Mesenchymal stem cell (in vitro differentiated cells and primary cell): Measurements from ENCODE around the gene ALDH4A1.

ENCODE experiments used
- DNase-seq: peaks from one replicate; pipeline ENCODE4 v3.0.0-alpha.2; 2013
- H2AFZ ChIP-seq: one replicate; pipeline ENCODE4 v1.6.1; 2013; ENCODE audit warnings: low read depth, mild to moderate bottlenecking, control low read depth, inconsistent platforms, low read length, moderate library complexity
- H2AK5ac ChIP-seq: 2 replicates; pipeline ENCODE4 v1.6.1; 2013; ENCODE audit warnings: low read length, moderate library complexity, mild to moderate bottlenecking, inconsistent platforms; ENCODE audit not compliant: severe bottlenecking
- H2BK120ac ChIP-seq: one replicate; pipeline ENCODE4 v1.6.1; 2013; ENCODE audit warnings: low read depth, mild to moderate bottlenecking, inconsistent platforms, low read length, moderate library complexity
- H2BK12ac ChIP-seq, 2 experiments: one replicate each; pipeline ENCODE4 v1.6.1; 2013; ENCODE audit warnings: inconsistent platforms in 2 of 2, low read length in 2 of 2, mild to moderate bottlenecking in 2 of 2, moderate library complexity in 2 of 2, control low read depth in 1 of 2
- H2BK15ac ChIP-seq: one replicate; pipeline ENCODE4 v1.6.1; 2013; ENCODE audit warnings: mild to moderate bottlenecking, low read depth, inconsistent platforms; ENCODE audit not compliant: poor library complexity, severe bottlenecking
- H2BK5ac ChIP-seq: 2 replicates; pipeline ENCODE4 v1.6.1; 2013; ENCODE audit warnings: low read depth, mild to moderate bottlenecking, low read length, control low read depth, inconsistent platforms; ENCODE audit not compliant: poor library complexity, severe bottlenecking
- H3K14ac ChIP-seq, 2 experiments: one replicate each; pipeline ENCODE4 v1.6.1; 2013; ENCODE audit warnings: inconsistent platforms in 2 of 2, low read length in 2 of 2, control low read depth in 1 of 2, mild to moderate bottlenecking in 1 of 2, moderate library complexity in 1 of 2
- H3K18ac ChIP-seq, 2 experiments: one replicate each; pipeline ENCODE4 v1.6.1; 2013; ENCODE audit warnings: inconsistent platforms in 2 of 2, low read length in 2 of 2, control low read depth in 1 of 2, low read depth in 1 of 2, mild to moderate bottlenecking in 1 of 2
- H3K23ac ChIP-seq, 2 experiments: one replicate each; pipeline ENCODE4 v1.6.1; 2013; ENCODE audit warnings: inconsistent platforms in 2 of 2, low read length in 2 of 2, mild to moderate bottlenecking in 2 of 2, moderate library complexity in 2 of 2, control low read depth in 1 of 2
- H3K27ac ChIP-seq: 2 replicates; pipeline ENCODE4 v1.5.1; 2013; ENCODE audit warnings: mild to moderate bottlenecking, moderate library complexity, low read length, control low read depth, inconsistent platforms; ENCODE audit not compliant: poor library complexity, severe bottlenecking
- H3K27me3 ChIP-seq, 2 experiments: 2 replicates each; pipeline versions ENCODE4 v1.6.1 to v1.7.0; 2013; ENCODE audit warnings: low read length in 2 of 2, mild to moderate bottlenecking in 2 of 2, moderate library complexity in 2 of 2, control low read depth in 1 of 2, inconsistent platforms in 1 of 2; ENCODE audit not compliant: control insufficient read depth in 1 of 2, insufficient read depth in 1 of 2
- H3K36me3 ChIP-seq, 2 experiments: 2 replicates each; pipeline versions ENCODE4 v1.6.1 to v1.7.0; 2013; ENCODE audit warnings: low read length in 2 of 2, control low read depth in 1 of 2, inconsistent platforms in 1 of 2, low read depth in 1 of 2, mild to moderate bottlenecking in 1 of 2; ENCODE audit not compliant: insufficient read depth in 2 of 2, control insufficient read depth in 1 of 2
- H3K4ac ChIP-seq, 2 experiments: one replicate each; pipeline ENCODE4 v1.6.1; 2013; ENCODE audit warnings: inconsistent platforms in 2 of 2, low read length in 2 of 2, mild to moderate bottlenecking in 2 of 2, moderate library complexity in 2 of 2, control low read depth in 1 of 2, low read depth in 1 of 2
- H3K4me1 ChIP-seq: 2 replicates; pipeline ENCODE4 v1.6.1; 2013; ENCODE audit warnings: low read depth, low read length, control low read depth; ENCODE audit not compliant: control insufficient read depth, insufficient read depth
- H3K4me2 ChIP-seq: 2 replicates; pipeline ENCODE4 v1.6.1; 2013; ENCODE audit warnings: low read length, mild to moderate bottlenecking, inconsistent platforms; ENCODE audit not compliant: poor library complexity, severe bottlenecking
- H3K4me3 ChIP-seq, 2 experiments: 2 replicates each; pipeline versions ENCODE4 v1.5.1 to v1.7.0; 2013; ENCODE audit warnings: low read length in 2 of 2, mild to moderate bottlenecking in 2 of 2, control low read depth in 1 of 2, low read depth in 1 of 2; ENCODE audit not compliant: insufficient read depth in 1 of 2
- H3K79me1 ChIP-seq: replicated peaks from 2 replicates; pipeline ENCODE4 v1.6.1; 2013; ENCODE audit warnings: mild to moderate bottlenecking, control low read depth, low read length, inconsistent platforms; ENCODE audit not compliant: poor library complexity, severe bottlenecking
- H3K9ac ChIP-seq: 2 replicates; pipeline ENCODE4 v1.7.0; 2013; ENCODE audit warnings: mild to moderate bottlenecking, low read length, moderate library complexity
- H3K9me3 ChIP-seq: 2 replicates; pipeline ENCODE4 v1.7.0; 2013; ENCODE audit warnings: mild to moderate bottlenecking, low read length; ENCODE audit not compliant: control insufficient read depth
- H4K8ac ChIP-seq: one replicate; pipeline ENCODE4 v1.6.1; 2013; ENCODE audit warnings: inconsistent platforms, mild to moderate bottlenecking, low read length, moderate library complexity
- H4K91ac ChIP-seq: one replicate; pipeline ENCODE4 v1.6.1; 2013; ENCODE audit warnings: mild to moderate bottlenecking, low read length, inconsistent platforms
- WGBS: methylation state at CpG from one replicate; pipeline ENCODE4 v1.1.7; 2013; ENCODE audit warnings: mixed read lengths; 5-methylcytosine and 5-hydroxymethylcytosine counted together

ALDH4A1 gene

GRCh38 chr1:18879791-18880309 lies 22.5 kb downstream of the ALDH4A1 start:
- no peak overlapping the region for H2BK15ac ChIP-seq
- H3K9ac ChIP-seq: no peak overlapping the region
- H3K79me1 ChIP-seq: no peaks in the 10 kb centered on the region
- no peak overlapping the region for H3K4me2 ChIP-seq
- peaks cover 5% of the 10 kb centered on the region for H3K4me1 ChIP-seq
- no peak overlapping the region for H3K4ac ChIP-seq
- H2BK120ac ChIP-seq: no peak overlapping the region
- H4K8ac ChIP-seq: no peak overlapping the region
- no peak overlapping the region for H3K4me3 ChIP-seq
- 64% methylated on average over 15 of the region's 21 CpGs for WGBS
- H3K18ac ChIP-seq: no peak overlapping the region
- H2AK5ac ChIP-seq: no peak overlapping the region
- peaks cover 11 to 41% of the 10 kb centered on the region in 2 experiments for H3K36me3 ChIP-seq
- no peak overlapping the region for H2AFZ ChIP-seq
- no peak overlapping the region for H2BK12ac ChIP-seq
- H4K91ac ChIP-seq: no peak overlapping the region
- H3K23ac ChIP-seq: no peak overlapping the region
- no peak overlapping the region for H3K27ac ChIP-seq
- no peaks in the 10 kb centered on the region for H3K27me3 ChIP-seq
- H3K9me3 ChIP-seq: no peaks in the 10 kb centered on the region
- no peak overlapping the region for H2BK5ac ChIP-seq
- H3K14ac ChIP-seq: no peak overlapping the region
- no peak for DNase-seq

- no peak overlapping the region for H4K91ac ChIP-seq
- peaks cover 11 to 45% of the 10 kb centered on the region in 2 experiments for H3K36me3 ChIP-seq
- WGBS: 88% methylated on average over 12 of the region's 12 CpGs
Observed at GRCh38 chr1:18879215-18879790, 23.1 kb downstream of the ALDH4A1 start.

GRCh38 chr1:18878538-18879214 lies 23.7 kb downstream of the ALDH4A1 start:
- Histone ChIP-seq H4K8ac (no peak overlapping the region), H3K18ac (no peak overlapping the region), H3K14ac (no peak overlapping the region), H2BK120ac (no peak overlapping the region), H3K4ac (no peak overlapping the region), H3K23ac (no peak overlapping the region), H4K91ac (no peak overlapping the region), H3K27me3 (no peaks in the 10 kb centered on the region), H2BK15ac (no peak overlapping the region), H3K79me1 (no peaks in the 10 kb centered on the region), H3K27ac (no peak overlapping the region), H3K4me2 (no peak overlapping the region), H2AFZ (no peak overlapping the region), H3K36me3 (peaks cover 11 to 43% of the 10 kb centered on the region in 2 experiments), H2AK5ac (no peak overlapping the region), H3K4me1 (peaks cover 5% of the 10 kb centered on the region), H2BK12ac (no peak overlapping the region), H3K4me3 (no peak overlapping the region), H3K9ac (no peak overlapping the region), H3K9me3 (no peaks in the 10 kb centered on the region), H2BK5ac (no peak overlapping the region)
- WGBS: 81% methylated on average over 10 of the region's 12 CpGs
- DNase-seq: no peak

More at GRCh38 chr1:18879215-18879790, 23.1 kb downstream of the ALDH4A1 start:
- no peak overlapping the region for H4K8ac ChIP-seq
- DNase-seq: no peak
- H3K9ac ChIP-seq: no peak overlapping the region
- no peak overlapping the region for H2BK120ac ChIP-seq
- H2AK5ac ChIP-seq: no peak overlapping the region
- no peak overlapping the region for H3K27ac ChIP-seq
- H3K79me1 ChIP-seq: no peaks in the 10 kb centered on the region
- H2AFZ ChIP-seq: no peak overlapping the region
- no peaks in the 10 kb centered on the region for H3K27me3 ChIP-seq
- H3K23ac ChIP-seq: no peak overlapping the region
- no peak overlapping the region for H3K18ac ChIP-seq
- no peak overlapping the region for H2BK5ac ChIP-seq
- no peak overlapping the region for H2BK15ac ChIP-seq
- no peaks in the 10 kb centered on the region for H3K9me3 ChIP-seq
- no peak overlapping the region for H3K14ac ChIP-seq
- H2BK12ac ChIP-seq: no peak overlapping the region
- H3K4me3 ChIP-seq: no peak overlapping the region
- peaks cover 5% of the 10 kb centered on the region for H3K4me1 ChIP-seq
- no peak overlapping the region for H3K4ac ChIP-seq
- H3K4me2 ChIP-seq: no peak overlapping the region

GRCh38 chr1:18877282-18877681 lies 25.1 kb downstream of the ALDH4A1 start:
- Histone ChIP-seq H3K4me3 (no peak overlapping the region), H3K14ac (no peak overlapping the region), H3K27ac (no peak overlapping the region), H3K4me1 (peaks cover 5% of the 10 kb centered on the region), H3K79me1 (no peaks in the 10 kb centered on the region), H2BK120ac (no peak overlapping the region), H4K91ac (no peak overlapping the region), H3K18ac (no peak overlapping the region), H2BK12ac (no peak overlapping the region), H3K9me3 (no peaks in the 10 kb centered on the region), H3K36me3 (peaks cover 11 to 39% of the 10 kb centered on the region in 2 experiments), H3K9ac (no peak overlapping the region), H3K4ac (no peak overlapping the region), H2BK5ac (no peak overlapping the region), H3K4me2 (no peak overlapping the region), H3K23ac (no peak overlapping the region), H3K27me3 (no peaks in the 10 kb centered on the region), H2AK5ac (no peak overlapping the region), H2BK15ac (no peak overlapping the region), H4K8ac (no peak overlapping the region), H2AFZ (no peak overlapping the region)
- DNase-seq: no peak
- WGBS: 90% methylated on average over 34 of the region's 35 CpGs
